HG02970 (cell line): ENCODE results near the gene CFAP54.
"Not testable (repeated sequence)": the region's sequence is repeated elsewhere in the genome, so short reads cannot be mapped to it uniquely, and the experiment has no call there.

Source experiments
- ATAC-seq: cut with Tn5 transposase; IDR thresholded peaks from one replicate; pipeline ENCODE4 v1.9.1; 2021; ENCODE audit warnings: mild to moderate bottlenecking, moderate library complexity, moderate number of reproducible peaks; ENCODE audit not compliant: unreplicated experiment, low FRiP score

CFAP54 gene

GRCh38 chr12:96471368-96472050 is 17.9 kb upstream of the CFAP54 start:
- no peak for ATAC-seq

- no peak for ATAC-seq
These were observed 17.0 kb upstream of the CFAP54 start for GRCh38 chr12:96472384-96472783.

GRCh38 chr12:96473394-96474093 is 15.8 kb upstream of the CFAP54 start:
- ATAC-seq: no peak

- ATAC-seq: no peak
These were observed 15.2 kb upstream of the CFAP54 start for GRCh38 chr12:96474206-96474605.

- ATAC-seq: no peak
These were observed 11.4 kb upstream of the CFAP54 start for GRCh38 chr12:96478011-96478410.

- ATAC-seq: no peak
These were observed 7.3 kb upstream of the CFAP54 start for GRCh38 chr12:96482086-96482485.

GRCh38 chr12:96483116-96483515 is 6.3 kb upstream of the CFAP54 start:
- no peak for ATAC-seq

GRCh38 chr12:96486751-96487613 is 2.4 kb upstream of the CFAP54 start:
- no peak for ATAC-seq

GRCh38 chr12:96487634-96488033 is 1.7 kb upstream of the CFAP54 start:
- no peak for ATAC-seq

- ATAC-seq: no peak
These were observed 3.7 kb downstream of the CFAP54 start for GRCh38 chr12:96493106-96493505.

GRCh38 chr12:96494154-96494553 is 4.8 kb downstream of the CFAP54 start:
- ATAC-seq: not testable (repeated sequence)

GRCh38 chr12:96495155-96495554 is 5.8 kb downstream of the CFAP54 start:
- no peak for ATAC-seq

- no peak for ATAC-seq
These were observed 6.6 kb downstream of the CFAP54 start for GRCh38 chr12:96495841-96496545.

- no peak for ATAC-seq
These were observed 7.6 kb downstream of the CFAP54 start for GRCh38 chr12:96496944-96497343.

- no peak for ATAC-seq
These were observed 8.5 kb downstream of the CFAP54 start for GRCh38 chr12:96497855-96498254.

- no peak for ATAC-seq
These were observed 11.3 kb downstream of the CFAP54 start for GRCh38 chr12:96500693-96501092.

- ATAC-seq: no peak
These were observed 11.9 kb downstream of the CFAP54 start for GRCh38 chr12:96501133-96501761.

- no peak for ATAC-seq
These were observed 12.5 kb downstream of the CFAP54 start for GRCh38 chr12:96501908-96502307.

GRCh38 chr12:96502477-96502876 is 13.1 kb downstream of the CFAP54 start:
- no peak for ATAC-seq

GRCh38 chr12:96502949-96503532 is 13.7 kb downstream of the CFAP54 start:
- ATAC-seq: no peak
